Fibroblast of villous mesenchyme (primary cell): Measurements from ENCODE around the gene RUSC2. TPM values are rescaled to one million over a fixed set of nuclear protein-coding genes. Genes with fewer than 3 reads are reported as not detected.
"Not testable (repeated sequence)": the region's sequence is repeated elsewhere in the genome, so short reads cannot be mapped to it uniquely, and the experiment has no call there.

ENCODE experiments used
- DNase-seq: peaks from one replicate; pipeline ENCODE4 v3.0.0-alpha.2; 2010; ENCODE audit warnings: low read depth
- H3K4me3 ChIP-seq: 2 replicates; pipeline ENCODE4 v1.5.1; 2011; ENCODE audit warnings: low read depth, mild to moderate bottlenecking, low read length
- CTCF ChIP-seq: IDR thresholded peaks from 2 replicates; pipeline ENCODE4 v1.5.1; 2012; ENCODE audit warnings: low read depth, mild to moderate bottlenecking, low read length; ENCODE audit not compliant: insufficient read depth
- total RNA-seq: library from RNA; depleted of rRNA; stranded (reverse); fragments of >200 nt; gene quantifications from 2 replicates; pipeline ENCODE4 v1.2.3, GENCODE V29; 2012

RUSC2 gene
- total RNA-seq, 1 donor: 33.2 TPM

GRCh38 chr9:35518981-35519679 lies 29.2 kb downstream of the RUSC2 start:
- peak; percentile 61 for DNase-seq
- TF ChIP-seq CTCF: no peak
- no peak overlapping the region for H3K4me3 ChIP-seq

- DNase-seq: no peak
- no peak overlapping the region for H3K4me3 ChIP-seq
- TF ChIP-seq CTCF: no peak
These were observed 29.9 kb downstream of the RUSC2 start for GRCh38 chr9:35519692-35520363.

GRCh38 chr9:35520364-35520710 lies 30.4 kb downstream of the RUSC2 start:
- no peak overlapping the region for H3K4me3 ChIP-seq
- peak; percentile 48 for DNase-seq
- TF ChIP-seq CTCF: no peak

GRCh38 chr9:35521708-35522107 lies 31.8 kb downstream of the RUSC2 start:
- H3K4me3 ChIP-seq: no peak overlapping the region
- no peak for TF ChIP-seq CTCF
- peak; percentile 63 for DNase-seq

GRCh38 chr9:35522187-35522586 lies 32.3 kb downstream of the RUSC2 start:
- H3K4me3 ChIP-seq: no peak overlapping the region
- no peak for DNase-seq
- TF ChIP-seq CTCF: peak; percentile 33

GRCh38 chr9:35522700-35523099 lies 32.8 kb downstream of the RUSC2 start:
- TF ChIP-seq CTCF: no peak
- DNase-seq: no peak
- no peak overlapping the region for H3K4me3 ChIP-seq

GRCh38 chr9:35523556-35523955 lies 33.6 kb downstream of the RUSC2 start:
- DNase-seq: not testable (repeated sequence)

More at GRCh38 chr9:35523556-35523955, 33.6 kb downstream of the RUSC2 start:
- H3K4me3 ChIP-seq: not testable (repeated sequence)
